Nephron progenitor cell (in vitro differentiated cells): ENCODE data around the gene AP4E1.
A peak's percentile ranks its signal among the peaks of the same experiment; 100 is the strongest.

Experiments used
- DNase-seq: peaks from one replicate; pipeline ENCODE4 v3.0.0; 2021
- H3K27ac Mint-ChIP-seq: 2 replicates; pipeline ENCODE4 v1.8.0; 2021; ENCODE audit warnings: mild to moderate bottlenecking, moderate library complexity, mixed read lengths
- H3K27me3 Mint-ChIP-seq: 2 replicates; pipeline ENCODE4 v1.8.0; 2021; ENCODE audit warnings: mild to moderate bottlenecking, low read depth, mixed read lengths; ENCODE audit not compliant: poor library complexity
- H3K36me3 Mint-ChIP-seq: 2 replicates; pipeline ENCODE4 v1.8.0; 2021; ENCODE audit warnings: low read depth, mixed read lengths
- H3K4me1 Mint-ChIP-seq: 2 replicates; pipeline ENCODE4 v1.8.0; 2021; ENCODE audit warnings: mixed read lengths
- H3K4me3 Mint-ChIP-seq: 2 replicates; pipeline ENCODE4 v1.8.0; 2021; ENCODE audit warnings: mild to moderate bottlenecking, moderate library complexity, mixed read lengths
- H3K9me3 Mint-ChIP-seq: 2 replicates; pipeline ENCODE4 v1.8.0; 2021; ENCODE audit warnings: mild to moderate bottlenecking, moderate library complexity, mixed read lengths
- CTCF ChIP-seq: fragments of 200-600 bp; sonication (generic); IDR thresholded peaks from 2 replicates; pipeline ENCODE4 v1.5.0; 2021; ENCODE audit warnings: antibody characterized with exemption

AP4E1 gene

GRCh38 chr15:50908209-50909009, at the start of gene AP4E1:
AP4E1 (plus strand) TSS chr15:50908683; CDS start chr15:50908779, 96 bp downstream.
- Mint-ChIP-seq H3K27ac (peak within 1 kb of the TSS; percentile 97), H3K9me3 (no peaks in the 10 kb centered on the region), H3K36me3 (peaks cover 18% of the 10 kb centered on the region), H3K27me3 (peaks cover 2% of the 10 kb centered on the region), H3K4me1 (peaks cover 22% of the 10 kb centered on the region), H3K4me3 (peak within 1 kb of the TSS; percentile 90)
- TF ChIP-seq CTCF: peak; percentile 91
- DNase-seq: peak; percentile 92

GRCh38 chr15:50860824-50861223, 47.7 kb upstream of the AP4E1 start:
- no peak overlapping the region for H3K4me3 Mint-ChIP-seq
- DNase-seq: no peak
- H3K27ac Mint-ChIP-seq: no peak overlapping the region
- H3K4me1 Mint-ChIP-seq: peaks cover 29% of the 10 kb centered on the region
- no peaks in the 10 kb centered on the region for H3K36me3 Mint-ChIP-seq
- no peaks in the 10 kb centered on the region for H3K9me3 Mint-ChIP-seq
- H3K27me3 Mint-ChIP-seq: no peaks in the 10 kb centered on the region
- TF ChIP-seq CTCF: no peak

- Mint-ChIP-seq H3K27me3 (no peaks in the 10 kb centered on the region), H3K27ac (no peak overlapping the region), H3K4me3 (no peak overlapping the region), H3K4me1 (peaks cover 17% of the 10 kb centered on the region), H3K36me3 (no peaks in the 10 kb centered on the region), H3K9me3 (no peaks in the 10 kb centered on the region)
- DNase-seq: no peak
- TF ChIP-seq CTCF: no peak
Observed at GRCh38 chr15:50862553-50862952, 45.9 kb upstream of the AP4E1 start.

- TF ChIP-seq CTCF: no peak
- Mint-ChIP-seq H3K27me3 (no peaks in the 10 kb centered on the region), H3K4me1 (no peaks in the 10 kb centered on the region), H3K36me3 (no peaks in the 10 kb centered on the region), H3K4me3 (no peak overlapping the region), H3K27ac (no peak overlapping the region), H3K9me3 (no peaks in the 10 kb centered on the region)
- no peak for DNase-seq
Observed at GRCh38 chr15:50864873-50865272, 43.6 kb upstream of the AP4E1 start.

- no peak overlapping the region for H3K27ac Mint-ChIP-seq
- no peaks in the 10 kb centered on the region for H3K4me1 Mint-ChIP-seq
- H3K36me3 Mint-ChIP-seq: no peaks in the 10 kb centered on the region
- H3K9me3 Mint-ChIP-seq: no peaks in the 10 kb centered on the region
- DNase-seq: no peak
- no peak overlapping the region for H3K4me3 Mint-ChIP-seq
- no peaks in the 10 kb centered on the region for H3K27me3 Mint-ChIP-seq
- no peak for TF ChIP-seq CTCF
Observed at GRCh38 chr15:50865515-50866353, 42.7 kb upstream of the AP4E1 start.
